Measurements from ENCODE around the gene MAP2. TPM values are rescaled to one million over a fixed set of nuclear protein-coding genes. Genes with fewer than 3 reads are reported as not detected.
A peak's percentile ranks its signal among the peaks of the same experiment; 100 is the strongest.

The MAP2 gene
- total and polyA plus RNA-seq, 12 donors = 3.5 to 15.5 (median 5.5) TPM

- peaks cover 0 to 22% (median 10%) of the 10 kb centered on the region in 9 donors for H3K4me1 ChIP-seq
- 30 to 46% methylated on average over 2 of the region's 2 CpGs for whole genome bisulfite sequencing, 2 donors
- peaks cover 0 to 3% (median 0%) of the 10 kb centered on the region in 9 donors for H3K36me3 ChIP-seq
- peak overlapping the region in 5 of 10 donors; percentile 0 to 63 (median 45) for H3K27ac ChIP-seq
- H3K4me3 ChIP-seq = no peak overlapping the region
- H3K27me3 ChIP-seq = no peaks in the 10 kb centered on the region
- TF ChIP-seq CTCF (IDR thresholded peaks at IDR 0.05) = no peak
- no peaks in the 10 kb centered on the region for H3K9me3 ChIP-seq
- ATAC-seq (peak in 1 of 8 donors; percentile 57), DNase-seq (no peak)
- intact Hi-C loops (cut with DNase I) = no loop called here
Measured at GRCh38 chr2:209686448-209686847, 262.6 kb downstream of the MAP2 start.

GRCh38 chr2:209687323-209687969 is 263.6 kb downstream of the MAP2 start:
- DNase-seq (no peak), ATAC-seq (peak in 1 of 8 donors; percentile 47)
- no peak overlapping the region for H3K4me3 ChIP-seq
- peaks cover 0 to 3% (median 0%) of the 10 kb centered on the region in 9 donors for H3K36me3 ChIP-seq
- H3K27me3 ChIP-seq = no peaks in the 10 kb centered on the region
- no peak overlapping the region for H3K27ac ChIP-seq
- peaks cover 0 to 22% (median 10%) of the 10 kb centered on the region in 9 donors for H3K4me1 ChIP-seq
- WGBS, 2 donors = 91% methylated on average over 9 of the region's 9 CpGs
- TF ChIP-seq CTCF (IDR thresholded peaks at IDR 0.05) = no peak
- intact Hi-C loops (cut with DNase I) = no loop called here
- H3K9me3 ChIP-seq = no peaks in the 10 kb centered on the region

- WGBS, 2 donors = 91 to 95% methylated on average over 2 of the region's 2 CpGs
- Histone ChIP-seq H3K36me3 (peaks cover 0 to 7% (median 0%) of the 10 kb centered on the region in 9 donors), H3K27me3 (no peaks in the 10 kb centered on the region), H3K4me1 (peaks cover 0 to 22% (median 10%) of the 10 kb centered on the region in 9 donors), H3K27ac (no peak overlapping the region), H3K9me3 (no peaks in the 10 kb centered on the region), H3K4me3 (no peak overlapping the region)
- no peak for TF ChIP-seq CTCF (IDR thresholded peaks at IDR 0.05)
- intact Hi-C loops (cut with DNase I) = no loop called here
- no peak for ATAC-seq
- DNase-seq = no peak
Measured at GRCh38 chr2:209688385-209688784, 264.5 kb downstream of the MAP2 start.

- Histone ChIP-seq H3K27ac (no peak overlapping the region), H3K4me1 (peaks cover 0 to 17% (median 8%) of the 10 kb centered on the region in 9 donors), H3K9me3 (no peaks in the 10 kb centered on the region), H3K4me3 (no peak overlapping the region), H3K36me3 (peaks cover 0 to 7% (median 0%) of the 10 kb centered on the region in 9 donors), H3K27me3 (no peaks in the 10 kb centered on the region)
- no peak for TF ChIP-seq CTCF (IDR thresholded peaks at IDR 0.05)
- intact Hi-C loops (cut with DNase I) = no loop called here
- ATAC-seq (no peak), DNase-seq (no peak)
- 91 to 92% methylated on average over 10 of the region's 10 CpGs for WGBS, 2 donors
Measured at GRCh38 chr2:209690029-209690754, 266.3 kb downstream of the MAP2 start.
